Activated CD8-positive, alpha-beta memory T cell treated with anti-CD3 and anti-CD28 coated beads for 1 hour (primary cell): ENCODE measurements around the gene GABRB2.

Experiments
- DNase-seq, 2 donors: peaks; one replicate each; pipeline ENCODE4 v3.0.0-alpha.2; 2020; ENCODE audit warnings: low read depth in 1 of 2; ENCODE audit errors: extremely low read depth in 1 of 2

GABRB2 gene

GRCh38 chr5:161391724-161392123, 154.8 kb downstream of the GABRB2 start:
- no peak for DNase-seq

- no peak for DNase-seq
These were observed 155.5 kb downstream of the GABRB2 start for GRCh38 chr5:161391016-161391415.

GRCh38 chr5:161387121-161387520, 159.4 kb downstream of the GABRB2 start:
- DNase-seq, result no peak

GRCh38 chr5:161385027-161385426, 161.5 kb downstream of the GABRB2 start:
- no peak for DNase-seq

GRCh38 chr5:161382685-161383084, 163.8 kb downstream of the GABRB2 start:
- no peak for DNase-seq

GRCh38 chr5:161380486-161380885, 166.0 kb downstream of the GABRB2 start:
- DNase-seq, result no peak

- no peak for DNase-seq
These were observed 167.8 kb downstream of the GABRB2 start for GRCh38 chr5:161378701-161379100.

- DNase-seq, result no peak
These were observed 170.5 kb downstream of the GABRB2 start for GRCh38 chr5:161376034-161376433.

GRCh38 chr5:161373345-161373707, 173.2 kb downstream of the GABRB2 start:
- no peak for DNase-seq

- no peak for DNase-seq
These were observed 173.7 kb downstream of the GABRB2 start for GRCh38 chr5:161372682-161373344.

- no peak for DNase-seq
These were observed 177.5 kb downstream of the GABRB2 start for GRCh38 chr5:161369022-161369421.

GRCh38 chr5:161358446-161358845, 188.1 kb downstream of the GABRB2 start:
- no peak for DNase-seq

GRCh38 chr5:161344234-161344633, 202.3 kb downstream of the GABRB2 start:
- DNase-seq, result no peak

- no peak for DNase-seq
These were observed 203.6 kb downstream of the GABRB2 start for GRCh38 chr5:161342886-161343285.

- DNase-seq, result no peak
These were observed 206.5 kb downstream of the GABRB2 start for GRCh38 chr5:161340012-161340411.

- no peak for DNase-seq
These were observed 213.2 kb downstream of the GABRB2 start for GRCh38 chr5:161333194-161333880.

- no peak for DNase-seq
These were observed 214.2 kb downstream of the GABRB2 start for GRCh38 chr5:161332343-161332742.

GRCh38 chr5:161314033-161314432, 232.5 kb downstream of the GABRB2 start:
- no peak for DNase-seq

- DNase-seq, result no peak
These were observed 233.6 kb downstream of the GABRB2 start for GRCh38 chr5:161312882-161313281.

- DNase-seq, result no peak
These were observed 234.6 kb downstream of the GABRB2 start for GRCh38 chr5:161311965-161312364.

- no peak for DNase-seq
These were observed 235.3 kb downstream of the GABRB2 start for GRCh38 chr5:161311146-161311708.

- no peak for DNase-seq
These were observed 240.1 kb downstream of the GABRB2 start for GRCh38 chr5:161306351-161306995.
